22Rv1 (cell line): Measurements from ENCODE around the gene CTNNB1.

Source experiments
- CTCF ChIP-seq: fragments of 450-650 bp; IDR thresholded peaks from 2 replicates; pipeline ENCODE4 v1.5.1; 2017; ENCODE audit warnings: mild to moderate bottlenecking
- ZFX ChIP-seq: fragments of 450-650 bp; IDR thresholded peaks from 2 replicates; pipeline ENCODE4 v1.6.1; 2017; ENCODE audit warnings: antibody characterized with exemption, borderline replicate concordance

- TF ChIP-seq CTCF, result no peak
- TF ChIP-seq ZFX, result no peak
Measured at GRCh38 chr3:41169023-41169422, 30.3 kb upstream of the CTNNB1 start.
